Kidney (tissue), 14 donors: ENCODE results near the gene SPON1. TPM values are rescaled to one million over a fixed set of nuclear protein-coding genes. Genes with fewer than 3 reads are reported as not detected.

Source experiments
- DNase-seq, 5 donors: peaks; one replicate each; pipeline ENCODE4 v3.0.0-alpha.2; 2013 to 2020
- FAIRE-seq: peaks from 2 replicates; lab custom pipeline; 2012; peaks lifted over from hg19 to GRCh38; lab: Jason Lieb, UNC
- H3K27ac ChIP-seq, 2 donors: one replicate each; pipeline ENCODE4 v1.7.0; 2013; ENCODE audit warnings: low read depth in 2 of 2, low read length in 2 of 2, inconsistent platforms in 1 of 2
- H3K27me3 ChIP-seq: one replicate; pipeline ENCODE4 v1.7.1; 2013; ENCODE audit warnings: low read length, inconsistent platforms; ENCODE audit not compliant: control insufficient read depth, insufficient read depth
- H3K36me3 ChIP-seq, 3 donors: one replicate each; pipeline versions ENCODE4 v1.7.0 to v1.7.1; 2013; ENCODE audit warnings: low read length in 3 of 3, control low read depth in 1 of 3, inconsistent platforms in 1 of 3; ENCODE audit not compliant: insufficient read depth in 3 of 3, control insufficient read depth in 2 of 3
- H3K4me1 ChIP-seq, 3 donors: one replicate each; pipeline versions ENCODE4 v1.7.0 to v1.7.1; 2013; ENCODE audit warnings: low read length in 3 of 3, inconsistent platforms in 1 of 3, low read depth in 1 of 3; ENCODE audit not compliant: control insufficient read depth in 2 of 3, insufficient read depth in 2 of 3
- H3K4me3 ChIP-seq, 3 donors: one replicate each; pipeline versions ENCODE4 v1.7.0 to v1.8.1; 2013; ENCODE audit warnings: low read length in 3 of 3, control low read depth in 1 of 3, inconsistent platforms in 1 of 3
- H3K9ac ChIP-seq, 3 donors: one replicate each; pipeline versions ENCODE4 v1.7.0 to v1.7.1; 2013; ENCODE audit warnings: low read length in 3 of 3, control low read depth in 1 of 3, inconsistent platforms in 1 of 3
- H3K9me3 ChIP-seq, 3 donors: one replicate each; pipeline versions ENCODE4 v1.7.0 to v1.7.1; 2013; ENCODE audit warnings: low read length in 3 of 3, control low read depth in 1 of 3, inconsistent platforms in 1 of 3; ENCODE audit not compliant: control insufficient read depth in 2 of 3, insufficient read depth in 1 of 3
- intact Hi-C: fragments of 100-400 bp; cut with DNase I; formaldehyde crosslinking; loops from one replicate; pipeline ENCODE4 v1.11.1; 2022
- polyA plus RNA-seq: library from polyadenylated mRNA; stranded (reverse); fragments of 350-450 nt; fragmentation: Illumina TruSeq; extraction: RNeasy Lipid Tissue Mini Kit (QIAGEN cat#74804); gene quantifications from one replicate; pipeline ENCODE4 v1.2.3, GENCODE V29; 2014; ENCODE audit warnings: low read depth, low replicate concordance; ENCODE audit not compliant: insufficient read depth
- total RNA-seq: library from RNA; stranded (reverse); fragmentation: NEBNext Ultra II Directional; extraction: Animal tissue kit (Norgen Biotek cat#: 25700); gene quantifications from one replicate; pipeline ENCODE4 v1.2.1, GENCODE V29; 2021
- TF ChIP-seq, protein P1 (sequence below): IDR thresholded peaks from 3 replicates; pipeline ENCODE4 v1.5.1; 2012; ENCODE audit warnings: mild to moderate bottlenecking, moderate library complexity, borderline replicate concordance; ENCODE audit not compliant: insufficient read depth; ENCODE audit errors: extremely low read depth
- donor health status: control.
- donor health status: control.
- donor health status: control.
- donor health status: control.
- donor health status: control.
- donor health status: DM: yes; HTN: yes; CAD: no.
- donor health status: Normal renal cell carcinoma (clear cell type).

The SPON1 gene
- total and polyA plus RNA-seq, 2 donors from 2014 or later, result 3.8 to 77.9 TPM

DNA sequence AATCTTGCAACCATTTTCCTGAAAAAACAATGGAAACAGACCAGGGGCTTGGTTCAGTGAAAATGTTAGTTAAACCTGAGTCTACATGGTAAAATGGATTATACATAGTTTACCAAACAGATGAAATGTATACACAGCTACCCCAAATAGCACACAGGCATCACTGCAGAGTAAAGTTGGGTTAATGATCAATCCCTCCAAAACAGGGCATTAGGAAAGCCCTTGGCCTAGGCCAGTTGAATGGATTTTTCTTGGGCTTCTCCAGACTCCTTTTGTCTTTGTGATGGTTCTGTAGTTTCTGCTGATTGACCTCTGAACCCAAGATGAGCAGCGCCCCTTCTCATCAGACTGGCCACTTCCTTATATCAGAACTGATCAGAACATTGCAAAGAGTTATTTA is 222.9 kb downstream of the SPON1 start:
- intact Hi-C loops, result no loop called here
- TF ChIP-seq, protein P1, sequence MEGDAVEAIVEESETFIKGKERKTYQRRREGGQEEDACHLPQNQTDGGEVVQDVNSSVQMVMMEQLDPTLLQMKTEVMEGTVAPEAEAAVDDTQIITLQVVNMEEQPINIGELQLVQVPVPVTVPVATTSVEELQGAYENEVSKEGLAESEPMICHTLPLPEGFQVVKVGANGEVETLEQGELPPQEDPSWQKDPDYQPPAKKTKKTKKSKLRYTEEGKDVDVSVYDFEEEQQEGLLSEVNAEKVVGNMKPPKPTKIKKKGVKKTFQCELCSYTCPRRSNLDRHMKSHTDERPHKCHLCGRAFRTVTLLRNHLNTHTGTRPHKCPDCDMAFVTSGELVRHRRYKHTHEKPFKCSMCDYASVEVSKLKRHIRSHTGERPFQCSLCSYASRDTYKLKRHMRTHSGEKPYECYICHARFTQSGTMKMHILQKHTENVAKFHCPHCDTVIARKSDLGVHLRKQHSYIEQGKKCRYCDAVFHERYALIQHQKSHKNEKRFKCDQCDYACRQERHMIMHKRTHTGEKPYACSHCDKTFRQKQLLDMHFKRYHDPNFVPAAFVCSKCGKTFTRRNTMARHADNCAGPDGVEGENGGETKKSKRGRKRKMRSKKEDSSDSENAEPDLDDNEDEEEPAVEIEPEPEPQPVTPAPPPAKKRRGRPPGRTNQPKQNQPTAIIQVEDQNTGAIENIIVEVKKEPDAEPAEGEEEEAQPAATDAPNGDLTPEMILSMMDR, result no peak

DNA sequence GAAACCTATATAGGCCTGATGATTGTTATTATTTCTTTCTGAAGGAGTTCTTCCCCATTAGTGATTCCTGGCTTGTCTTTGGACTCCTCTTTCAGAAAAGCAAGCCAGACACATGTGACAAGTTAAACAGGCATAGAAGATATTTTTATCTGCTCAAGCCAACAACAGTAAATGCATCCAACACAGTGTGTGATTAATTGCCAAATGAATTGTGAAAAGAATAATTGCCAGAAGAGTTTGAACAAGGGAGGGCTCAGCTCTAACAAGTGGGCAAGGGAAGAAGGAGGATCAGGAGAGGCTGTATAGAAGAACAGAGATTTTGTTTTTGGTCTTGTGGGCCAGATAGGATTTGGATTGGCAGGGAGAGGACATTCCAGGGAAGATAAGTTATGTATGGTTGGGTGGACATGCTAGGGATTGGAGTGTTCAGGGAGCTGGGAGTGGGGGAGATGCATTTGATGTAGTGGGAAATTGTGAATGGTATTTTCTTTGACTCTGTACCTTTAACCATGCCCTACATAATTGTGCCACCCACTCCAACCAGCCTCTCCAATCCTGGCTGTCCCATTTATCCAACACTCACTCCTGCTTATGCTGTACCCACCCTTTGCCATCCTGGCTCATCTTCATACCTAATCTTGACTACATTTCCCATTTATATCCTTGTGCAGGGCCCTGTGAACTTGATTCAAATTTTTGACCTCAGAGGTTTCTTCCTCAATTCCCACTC is 223.7 kb downstream of the SPON1 start:
- TF ChIP-seq, protein P1, result no peak
- no peak for FAIRE-seq
- Histone ChIP-seq H3K27me3 (no peaks in the 10 kb centered on the region), H3K27ac (no peak overlapping the region), H3K9me3 (no peaks in the 10 kb centered on the region), H3K36me3 (no peaks in the 10 kb centered on the region), H3K9ac (no peak overlapping the region), H3K4me1 (peaks cover 0 to 5% (median 3%) of the 10 kb centered on the region in 3 donors), H3K4me3 (no peak overlapping the region)
- peak in 1 of 5 donors; percentile 13 for DNase-seq
- intact Hi-C loops, result no loop called here

More for the DNA sequence above, 222.9 kb downstream of the SPON1 start:
- H3K4me1 ChIP-seq, result peaks cover 0 to 5% (median 3%) of the 10 kb centered on the region in 3 donors
- H3K9ac ChIP-seq, result no peak overlapping the region
- H3K27me3 ChIP-seq, result no peaks in the 10 kb centered on the region
- H3K36me3 ChIP-seq, result no peaks in the 10 kb centered on the region
- H3K27ac ChIP-seq, result no peak overlapping the region
- no peak for FAIRE-seq
- H3K9me3 ChIP-seq, result no peaks in the 10 kb centered on the region
- no peak overlapping the region for H3K4me3 ChIP-seq
- DNase-seq, result no peak

DNA sequence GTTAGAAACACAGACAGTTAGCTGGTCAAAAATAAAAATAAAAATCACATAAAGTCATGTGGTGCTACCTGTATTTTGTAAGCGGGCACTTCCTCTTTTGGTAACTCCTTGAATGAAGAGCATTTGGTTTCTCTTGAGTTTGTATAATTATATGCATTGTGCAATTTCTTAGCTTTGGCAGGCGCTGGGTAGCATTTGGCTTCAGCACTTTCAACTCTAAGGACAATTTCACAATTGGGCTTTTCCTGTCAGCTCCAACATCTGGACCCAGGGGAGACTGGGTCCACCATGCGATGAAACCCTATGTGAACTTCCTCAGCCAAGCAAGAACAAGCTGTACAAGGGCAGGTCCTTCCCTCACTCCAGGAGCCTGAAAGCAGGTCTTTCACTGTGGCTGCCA is 227.4 kb downstream of the SPON1 start:
- TF ChIP-seq, protein P1, result no peak

More for the DNA sequence above, 227.4 kb downstream of the SPON1 start:
- DNase-seq (no peak), FAIRE-seq (no peak)
- Histone ChIP-seq H3K36me3 (no peaks in the 10 kb centered on the region), H3K9ac (no peak overlapping the region), H3K9me3 (no peaks in the 10 kb centered on the region), H3K27ac (no peak overlapping the region), H3K4me3 (no peak overlapping the region), H3K4me1 (peaks cover 0 to 3% (median 0%) of the 10 kb centered on the region in 3 donors), H3K27me3 (no peaks in the 10 kb centered on the region)
- intact Hi-C loops, result no loop called here
